Keratinocyte (primary cell): Measurements from ENCODE around the gene AFF2. TPM values are rescaled to one million over a fixed set of nuclear protein-coding genes. Genes with fewer than 3 reads are reported as not detected.

Experiments used
- DNase-seq: peaks from one replicate; pipeline ENCODE4 v3.0.0-alpha.2; 2011; ENCODE audit warnings: low read depth, missing footprints, low spot score
- FAIRE-seq: peaks from 2 replicates; lab custom pipeline; 2011; peaks lifted over from hg19 to GRCh38; lab: Jason Lieb, UNC
- H2AFZ ChIP-seq: 2 replicates; pipeline ENCODE4 v1.6.0; 2012; ENCODE audit warnings: low read length, control low read depth, inconsistent platforms; ENCODE audit not compliant: control insufficient read depth
- H3K27ac ChIP-seq: 2 replicates; pipeline ENCODE4 v1.5.1; 2011; ENCODE audit warnings: low read length; ENCODE audit not compliant: control insufficient read depth, insufficient read depth
- H3K27me3 ChIP-seq: 3 replicates; pipeline ENCODE4 v1.6.0; 2011; ENCODE audit warnings: low read length; ENCODE audit not compliant: control insufficient read depth, insufficient read depth; ENCODE audit errors: extremely low read depth
- H3K36me3 ChIP-seq, 2 experiments: 2 replicates in 1 of 2; 3 replicates in 1 of 2; pipeline ENCODE4 v1.5.1; 2011; ENCODE audit warnings: low read length in 2 of 2, mild to moderate bottlenecking in 1 of 2; ENCODE audit not compliant: control insufficient read depth in 2 of 2, insufficient read depth in 2 of 2; ENCODE audit errors: extremely low read depth in 1 of 2
- H3K4me1 ChIP-seq: 3 replicates; pipeline ENCODE4 v1.5.1; 2011; ENCODE audit warnings: low read length; ENCODE audit not compliant: control insufficient read depth, insufficient read depth; ENCODE audit errors: extremely low read depth
- H3K4me2 ChIP-seq: 3 replicates; pipeline ENCODE4 v1.6.0; 2011; ENCODE audit warnings: low read depth, low read length; ENCODE audit not compliant: control insufficient read depth, insufficient read depth; ENCODE audit errors: extremely low read depth
- H3K4me3 ChIP-seq, 3 experiments: fragments of 200-600 bp in 1 of 3; sonication (generic) in 1 of 3; 2 replicates in 2 of 3; 3 replicates in 1 of 3; pipeline ENCODE4 v1.5.1; 2011 to 2016; ENCODE audit warnings: low read length in 3 of 3, mild to moderate bottlenecking in 3 of 3, control low read depth in 2 of 3, inconsistent platforms in 1 of 3, low read depth in 1 of 3, mixed read lengths in 1 of 3, mixed run types in 1 of 3, moderate library complexity in 1 of 3; ENCODE audit not compliant: control insufficient read depth in 2 of 3, insufficient read depth in 2 of 3; ENCODE audit errors: extremely low read depth in 1 of 3
- H3K79me2 ChIP-seq: 2 replicates; pipeline ENCODE4 v1.6.0; 2012; ENCODE audit warnings: low read length; ENCODE audit not compliant: control insufficient read depth, insufficient read depth
- H3K9ac ChIP-seq: 3 replicates; pipeline ENCODE4 v1.6.0; 2011; ENCODE audit warnings: low read length; ENCODE audit not compliant: control insufficient read depth, insufficient read depth; ENCODE audit errors: extremely low read depth
- H3K9me1 ChIP-seq: 3 replicates; pipeline ENCODE4 v1.6.0; 2011; ENCODE audit warnings: low read length; ENCODE audit not compliant: control insufficient read depth, insufficient read depth; ENCODE audit errors: extremely low read depth
- H3K9me3 ChIP-seq: 2 replicates; pipeline ENCODE4 v1.5.1; 2012; ENCODE audit warnings: low read depth, low read length; ENCODE audit not compliant: control insufficient read depth
- H4K20me1 ChIP-seq: 3 replicates; pipeline ENCODE4 v1.6.0; 2011; ENCODE audit warnings: low read length; ENCODE audit not compliant: control insufficient read depth, insufficient read depth; ENCODE audit errors: extremely low read depth
- CTCF ChIP-seq, 3 experiments: IDR thresholded peaks in 1 of 3; conservative IDR thresholded peaks in 1 of 3; optimal IDR thresholded peaks in 1 of 3; 2 replicates in 2 of 3; 3 replicates in 1 of 3; pipeline versions ENCODE3 to v1.5.1; 2011; ENCODE audit warnings: low read length in 3 of 3, mild to moderate bottlenecking in 3 of 3, moderate library complexity in 2 of 3, control low read depth in 1 of 3, inconsistent platforms in 1 of 3; ENCODE audit not compliant: insufficient read depth in 2 of 3; ENCODE audit errors: extremely low read depth in 1 of 3
- EZH2 ChIP-seq: IDR thresholded peaks from one replicate; pipeline ENCODE4 v1.6.1; 2012; ENCODE audit warnings: inconsistent platforms, mild to moderate bottlenecking, low read length, moderate library complexity
- dilution Hi-C: fragments of 300-500 bp; cut with MboI; formaldehyde crosslinking; loops from one replicate; pipeline ENCODE4 v1.7.0; 2020; ENCODE audit warnings: low sequenced_read_pairs; ENCODE audit not compliant: extremely low pct_ligation_motif_present
- polyA plus RNA-seq, 5 experiments: library from polyadenylated mRNA; depleted of rRNA in 3 of 5; stranded (reverse) in 3 of 5; stranded (forward) in 1 of 5; unstranded in 1 of 5; fragments of >200 nt; gene quantifications; 1 replicate in 1 of 5; 2 replicates in 3 of 5; 3 replicates in 1 of 5; pipeline versions ENCODE4 v1.2.1 to v1.2.3, GENCODE V29; 2011 to 2012; ENCODE audit warnings: missing spikeins in 2 of 5, low read depth in 1 of 5, low replicate concordance in 1 of 5

The AFF2 gene
- polyA plus RNA-seq, 1 donor (not counting 4 experiments of a cell fraction or from before 2014, with no cell fraction given): 0.01 TPM

GRCh38 chrX:149032449-149032848, 532.0 kb downstream of the AFF2 start:
- dilution Hi-C loops: no loop called here
- no peaks in the 10 kb centered on the region for H3K9me3 ChIP-seq
- TF ChIP-seq CTCF (optimal IDR thresholded peaks at IDR 0.05 in 1 of 3, IDR thresholded peaks at IDR 0.05 in 1 of 3, conservative IDR thresholded peaks at IDR 0.05 in 1 of 3; ENCODE audit: extremely low read depth in 1 of 3, insufficient read depth in 2 of 3, low read length in 3 of 3): no peak
- TF ChIP-seq EZH2: no peak
- H2AFZ ChIP-seq: no peak overlapping the region
- H3K9me1 ChIP-seq: no peaks in the 10 kb centered on the region
- no peaks in the 10 kb centered on the region for H3K27me3 ChIP-seq
- H3K27ac ChIP-seq: no peak overlapping the region
- H3K36me3 ChIP-seq: no peaks in the 10 kb centered on the region
- no peak overlapping the region for H3K9ac ChIP-seq
- H3K79me2 ChIP-seq: no peaks in the 10 kb centered on the region
- H3K4me2 ChIP-seq: no peak overlapping the region
- no peaks in the 10 kb centered on the region for H3K4me1 ChIP-seq
- DNase-seq: no peak
- FAIRE-seq: no peak
- no peaks in the 10 kb centered on the region for H4K20me1 ChIP-seq
- no peak overlapping the region for H3K4me3 ChIP-seq

- no peaks in the 10 kb centered on the region for H3K9me1 ChIP-seq
- no peak overlapping the region for H3K9ac ChIP-seq
- H3K9me3 ChIP-seq: no peaks in the 10 kb centered on the region
- H3K79me2 ChIP-seq: no peaks in the 10 kb centered on the region
- H3K4me1 ChIP-seq: no peaks in the 10 kb centered on the region
- no peak overlapping the region for H2AFZ ChIP-seq
- no peaks in the 10 kb centered on the region for H3K36me3 ChIP-seq
- no peak overlapping the region for H3K4me3 ChIP-seq
- no peak for TF ChIP-seq EZH2
- TF ChIP-seq CTCF (optimal IDR thresholded peaks at IDR 0.05 in 1 of 3, IDR thresholded peaks at IDR 0.05 in 1 of 3, conservative IDR thresholded peaks at IDR 0.05 in 1 of 3; ENCODE audit: extremely low read depth in 1 of 3, insufficient read depth in 2 of 3, low read length in 3 of 3): no peak
- FAIRE-seq (no peak), DNase-seq (no peak)
- H3K27me3 ChIP-seq: no peaks in the 10 kb centered on the region
- dilution Hi-C loops: no loop called here
- H3K27ac ChIP-seq: no peak overlapping the region
- no peak overlapping the region for H3K4me2 ChIP-seq
- H4K20me1 ChIP-seq: no peaks in the 10 kb centered on the region
These were observed 535.7 kb downstream of the AFF2 start for GRCh38 chrX:149036086-149036485.
